WTC11 (cell line): ENCODE measurements around the gene PDE3B. TPM values are rescaled to one million over a fixed set of nuclear protein-coding genes. Genes with fewer than 3 reads are reported as not detected.

Source experiments
- ATAC-seq: fragments of 200-7000 bp; cut with Tn5 transposase; 2 replicates; pipeline ENCODE4 v1.10.0; 2021; ENCODE audit warnings: mild to moderate bottlenecking, moderate library complexity
- CTCF ChIA-PET: fragments of 300-600 bp; sonication (Branson Sonifier 250); formaldehyde crosslinking; loops from one replicate; lab custom pipeline; 2021; ENCODE audit warnings: antibody characterized with exemption; lab: Charles Lee
- POLR2A ChIA-PET: fragments of 350-600 bp; sonication (Branson Sonifier 250); formaldehyde crosslinking; loops from one replicate; lab custom pipeline; 2021; ENCODE audit warnings: antibody characterized with exemption; lab: Charles Lee
- DNase-seq: peaks from one replicate; pipeline ENCODE4 v3.0.0; 2021; ENCODE audit warnings: low spot score
- H3K27ac Mint-ChIP-seq: 2 replicates; pipeline ENCODE4 v1.8.0; 2021; ENCODE audit warnings: mixed read lengths
- H3K27me3 Mint-ChIP-seq: 2 replicates; pipeline ENCODE4 v1.8.0; 2021; ENCODE audit warnings: low read depth, mild to moderate bottlenecking, moderate library complexity, mixed read lengths
- H3K36me3 Mint-ChIP-seq: 2 replicates; pipeline ENCODE4 v1.8.0; 2021; ENCODE audit warnings: mixed read lengths
- H3K4me1 Mint-ChIP-seq: 2 replicates; pipeline ENCODE4 v1.8.0; 2022; ENCODE audit warnings: mixed read lengths
- H3K4me3 Mint-ChIP-seq: 2 replicates; pipeline ENCODE4 v1.8.0; 2021; ENCODE audit warnings: mild to moderate bottlenecking, moderate library complexity, mixed read lengths
- H3K9me3 Mint-ChIP-seq: 2 replicates; pipeline ENCODE4 v1.8.0; 2021; ENCODE audit warnings: mixed read lengths
- ATF3 ChIP-seq: sonication (generic); formaldehyde crosslinking; conservative IDR thresholded peaks from 2 replicates; pipeline ENCODE4 v1.8.1; 2022; ENCODE audit warnings: mild to moderate bottlenecking, missing genetic modification reagents
- ESRRA ChIP-seq: sonication (generic); formaldehyde crosslinking; IDR thresholded peaks from 2 replicates; pipeline ENCODE4 v1.8.1; 2022; ENCODE audit warnings: mild to moderate bottlenecking, missing genetic modification reagents, borderline replicate concordance
- GABPB1 ChIP-seq: sonication (generic); formaldehyde crosslinking; IDR thresholded peaks from 2 replicates; pipeline ENCODE4 v1.8.1; 2023; ENCODE audit warnings: mild to moderate bottlenecking, missing genetic modification reagents
- JUN ChIP-seq: sonication (generic); formaldehyde crosslinking; IDR thresholded peaks from 2 replicates; pipeline ENCODE4 v1.8.0; 2023; ENCODE audit warnings: mild to moderate bottlenecking, missing genetic modification reagents
- NR1H2 ChIP-seq: sonication (generic); formaldehyde crosslinking; IDR thresholded peaks from 2 replicates; pipeline ENCODE4 v1.9.0; 2021; ENCODE audit warnings: mild to moderate bottlenecking, moderate library complexity, missing genetic modification reagents
- PREB ChIP-seq: sonication (generic); formaldehyde crosslinking; IDR thresholded peaks from 2 replicates; pipeline ENCODE4 v1.8.1; 2022; ENCODE audit warnings: mild to moderate bottlenecking, missing genetic modification reagents, moderate library complexity, borderline replicate concordance
- RELA ChIP-seq: sonication (generic); formaldehyde crosslinking; IDR thresholded peaks from 2 replicates; pipeline ENCODE4 v1.8.1; 2022; ENCODE audit warnings: missing genetic modification reagents, mild to moderate bottlenecking, borderline replicate concordance
- RORB ChIP-seq: fragments of 250-450 bp; sonication (Bioruptor Pico); IDR thresholded peaks from 2 replicates; pipeline ENCODE4 v1.9.0; 2021; ENCODE audit warnings: mild to moderate bottlenecking
- SOX15 ChIP-seq: fragments of 250-450 bp; sonication (Bioruptor Pico); IDR thresholded peaks from 2 replicates; pipeline ENCODE4 v1.9.0; 2021; ENCODE audit warnings: mild to moderate bottlenecking
- SP1 ChIP-seq: sonication (generic); formaldehyde crosslinking; conservative IDR thresholded peaks from 2 replicates; pipeline ENCODE4 v1.8.1; 2022; ENCODE audit warnings: missing genetic modification reagents
- TEAD1 ChIP-seq: sonication (generic); formaldehyde crosslinking; IDR thresholded peaks from 2 replicates; pipeline ENCODE4 v1.8.0; 2022; ENCODE audit warnings: mild to moderate bottlenecking, missing genetic modification reagents
- USF1 ChIP-seq: sonication (generic); formaldehyde crosslinking; IDR thresholded peaks from 2 replicates; pipeline ENCODE4 v1.8.0; 2022; ENCODE audit warnings: mild to moderate bottlenecking, missing genetic modification reagents
- ZNF138 ChIP-seq: sonication (generic); formaldehyde crosslinking; conservative IDR thresholded peaks from 2 replicates; pipeline ENCODE4 v1.8.1; 2022; ENCODE audit warnings: mild to moderate bottlenecking, moderate library complexity, missing genetic modification reagents
- ZNF263 ChIP-seq: sonication (generic); formaldehyde crosslinking; IDR thresholded peaks from 2 replicates; pipeline ENCODE4 v1.8.1; 2022; ENCODE audit warnings: low read depth, mild to moderate bottlenecking, moderate library complexity, missing genetic modification reagents
- ZNF317 ChIP-seq: sonication (generic); formaldehyde crosslinking; IDR thresholded peaks from 2 replicates; pipeline ENCODE4 v1.8.1; 2023; ENCODE audit warnings: low read depth, mild to moderate bottlenecking, moderate library complexity, missing genetic modification reagents, borderline replicate concordance
- ZNF396 ChIP-seq: fragments of 250-450 bp; sonication (Bioruptor Pico); IDR thresholded peaks from 2 replicates; pipeline ENCODE4 v1.8.0; 2021; ENCODE audit warnings: mild to moderate bottlenecking, moderate library complexity, borderline replicate concordance
- ZSCAN18 ChIP-seq: fragments of 250-450 bp; sonication (Bioruptor Pico); IDR thresholded peaks from 2 replicates; pipeline ENCODE4 v2.1.2; 2022; ENCODE audit warnings: mild to moderate bottlenecking, moderate library complexity
- total RNA-seq: library from RNA; stranded (reverse); gene quantifications from 3 replicates; pipeline ENCODE4 v1.2.3, GENCODE V29; 2021
- TF ChIP-seq, protein P1 (sequence below): sonication (generic); formaldehyde crosslinking; IDR thresholded peaks from 2 replicates; pipeline ENCODE4 v1.8.0; 2023; ENCODE audit warnings: mild to moderate bottlenecking, missing genetic modification reagents
- TF ChIP-seq, protein P2 (sequence below): sonication (generic); formaldehyde crosslinking; IDR thresholded peaks from 2 replicates; pipeline ENCODE4 v1.8.1; 2023; ENCODE audit warnings: mild to moderate bottlenecking, missing genetic modification reagents
- TF ChIP-seq, protein P3 (sequence below): sonication (generic); formaldehyde crosslinking; IDR thresholded peaks from 2 replicates; pipeline ENCODE4 v1.8.0; 2022; ENCODE audit warnings: mild to moderate bottlenecking, missing genetic modification reagents

The PDE3B gene
- total RNA-seq, 1 experiment from 2014 or later: 9.6 TPM

GRCh38 chr11:14884667-14885273 is 241.2 kb downstream of the PDE3B start:
- no peak for TF ChIP-seq ZSCAN18 (CRISPR knock-in tag)

DNA sequence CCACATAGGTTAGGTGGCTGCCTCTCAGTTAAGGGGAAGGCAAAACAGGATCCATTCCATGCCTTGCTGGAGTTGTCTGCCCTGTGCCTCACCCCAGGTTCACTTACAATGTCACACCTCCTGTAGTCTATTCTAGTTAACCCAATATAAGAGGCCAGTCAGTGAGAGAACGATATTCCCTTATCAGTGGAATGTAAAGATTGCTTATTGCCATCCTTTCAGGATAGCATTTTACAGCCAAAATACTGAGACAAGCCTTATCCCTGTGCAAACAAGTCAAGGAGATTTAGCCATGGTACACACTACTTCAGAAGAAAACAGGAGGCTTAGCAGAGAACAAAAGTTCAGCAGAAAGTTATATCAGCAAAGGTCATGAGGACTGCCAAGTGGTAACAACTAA is 242.9 kb downstream of the PDE3B start:
- DNase-seq: no peak
- no peak for ATAC-seq
- POLR2A ChIA-PET: no interaction called here
- H3K27ac Mint-ChIP-seq: no peak overlapping the region
- TF ChIP-seq, protein P1, sequence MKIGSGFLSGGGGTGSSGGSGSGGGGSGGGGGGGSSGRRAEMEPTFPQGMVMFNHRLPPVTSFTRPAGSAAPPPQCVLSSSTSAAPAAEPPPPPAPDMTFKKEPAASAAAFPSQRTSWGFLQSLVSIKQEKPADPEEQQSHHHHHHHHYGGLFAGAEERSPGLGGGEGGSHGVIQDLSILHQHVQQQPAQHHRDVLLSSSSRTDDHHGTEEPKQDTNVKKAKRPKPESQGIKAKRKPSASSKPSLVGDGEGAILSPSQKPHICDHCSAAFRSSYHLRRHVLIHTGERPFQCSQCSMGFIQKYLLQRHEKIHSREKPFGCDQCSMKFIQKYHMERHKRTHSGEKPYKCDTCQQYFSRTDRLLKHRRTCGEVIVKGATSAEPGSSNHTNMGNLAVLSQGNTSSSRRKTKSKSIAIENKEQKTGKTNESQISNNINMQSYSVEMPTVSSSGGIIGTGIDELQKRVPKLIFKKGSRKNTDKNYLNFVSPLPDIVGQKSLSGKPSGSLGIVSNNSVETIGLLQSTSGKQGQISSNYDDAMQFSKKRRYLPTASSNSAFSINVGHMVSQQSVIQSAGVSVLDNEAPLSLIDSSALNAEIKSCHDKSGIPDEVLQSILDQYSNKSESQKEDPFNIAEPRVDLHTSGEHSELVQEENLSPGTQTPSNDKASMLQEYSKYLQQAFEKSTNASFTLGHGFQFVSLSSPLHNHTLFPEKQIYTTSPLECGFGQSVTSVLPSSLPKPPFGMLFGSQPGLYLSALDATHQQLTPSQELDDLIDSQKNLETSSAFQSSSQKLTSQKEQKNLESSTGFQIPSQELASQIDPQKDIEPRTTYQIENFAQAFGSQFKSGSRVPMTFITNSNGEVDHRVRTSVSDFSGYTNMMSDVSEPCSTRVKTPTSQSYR: no peak
- no peak for TF ChIP-seq ZNF396
- TF ChIP-seq, all 79 proteins: peak for 0
- CTCF ChIA-PET: no interaction called here
- Mint-ChIP-seq H3K9me3 (peaks cover 9% of the 10 kb centered on the region), H3K4me3 (no peak overlapping the region), H3K27me3 (peaks cover 18% of the 10 kb centered on the region), H3K4me1 (peaks cover 11% of the 10 kb centered on the region), H3K36me3 (peaks cover 8% of the 10 kb centered on the region)

More at GRCh38 chr11:14884667-14885273, 241.2 kb downstream of the PDE3B start:
- ATAC-seq (no peak), DNase-seq (no peak)
- Mint-ChIP-seq H3K27ac (no peak overlapping the region), H3K27me3 (peaks cover 2% of the 10 kb centered on the region), H3K36me3 (peaks cover 8% of the 10 kb centered on the region), H3K9me3 (peaks cover 9% of the 10 kb centered on the region), H3K4me3 (no peak overlapping the region), H3K4me1 (peaks cover 2% of the 10 kb centered on the region; the same call in 1 of the 2 replicates)
- CTCF ChIA-PET: no interaction called here
- POLR2A ChIA-PET: no interaction called here

GRCh38 chr11:14891143-14892035 is 247.8 kb downstream of the PDE3B start:
- Mint-ChIP-seq H3K4me3 (peak overlapping the region; percentile 90), H3K27ac (peak overlapping the region; percentile 50), H3K9me3 (peaks cover 11% of the 10 kb centered on the region), H3K27me3 (peaks cover 34% of the 10 kb centered on the region), H3K36me3 (no peaks in the 10 kb centered on the region), H3K4me1 (peaks cover 20% of the 10 kb centered on the region)
- CTCF ChIA-PET: interaction anchor here (0.7 to 6.5 kb wide), 12 partner anchors 15 to 371 kb away, joined by 3 to 141 read pairs (median 8); partner anchors contain the start of gene PSMA1
- ATAC-seq (peak; percentile 57), DNase-seq (peak; percentile 91)
- POLR2A ChIA-PET: interaction anchor here (0.6 to 1.6 kb wide), 6 partner anchors 13 to 247 kb away, joined by 3 to 9 read pairs (median 4); partner anchors contain the start of gene PDE3B
- TF ChIP-seq ESRRA: peak; percentile 99
- peak; percentile 98; the same call in 1 of the 2 replicates for TF ChIP-seq PREB (CRISPR knock-in tag)
- peak; percentile 91 for TF ChIP-seq SP1
- TF ChIP-seq JUN (CRISPR knock-in tag): peak; percentile 99
- TF ChIP-seq RORB (CRISPR knock-in tag): no peak
- TF ChIP-seq, protein P2, sequence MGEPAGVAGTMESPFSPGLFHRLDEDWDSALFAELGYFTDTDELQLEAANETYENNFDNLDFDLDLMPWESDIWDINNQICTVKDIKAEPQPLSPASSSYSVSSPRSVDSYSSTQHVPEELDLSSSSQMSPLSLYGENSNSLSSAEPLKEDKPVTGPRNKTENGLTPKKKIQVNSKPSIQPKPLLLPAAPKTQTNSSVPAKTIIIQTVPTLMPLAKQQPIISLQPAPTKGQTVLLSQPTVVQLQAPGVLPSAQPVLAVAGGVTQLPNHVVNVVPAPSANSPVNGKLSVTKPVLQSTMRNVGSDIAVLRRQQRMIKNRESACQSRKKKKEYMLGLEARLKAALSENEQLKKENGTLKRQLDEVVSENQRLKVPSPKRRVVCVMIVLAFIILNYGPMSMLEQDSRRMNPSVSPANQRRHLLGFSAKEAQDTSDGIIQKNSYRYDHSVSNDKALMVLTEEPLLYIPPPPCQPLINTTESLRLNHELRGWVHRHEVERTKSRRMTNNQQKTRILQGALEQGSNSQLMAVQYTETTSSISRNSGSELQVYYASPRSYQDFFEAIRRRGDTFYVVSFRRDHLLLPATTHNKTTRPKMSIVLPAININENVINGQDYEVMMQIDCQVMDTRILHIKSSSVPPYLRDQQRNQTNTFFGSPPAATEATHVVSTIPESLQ: peak; percentile 91; the same call in 1 of the 2 replicates
- TF ChIP-seq NR1H2 (CRISPR knock-in tag): peak; percentile 97
- TF ChIP-seq SOX15 (CRISPR knock-in tag): no peak
- peak; percentile 87 for TF ChIP-seq ZNF317 (CRISPR knock-in tag)
- TF ChIP-seq, protein P3, sequence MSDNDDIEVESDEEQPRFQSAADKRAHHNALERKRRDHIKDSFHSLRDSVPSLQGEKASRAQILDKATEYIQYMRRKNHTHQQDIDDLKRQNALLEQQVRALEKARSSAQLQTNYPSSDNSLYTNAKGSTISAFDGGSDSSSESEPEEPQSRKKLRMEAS (CRISPR knock-in tag): peak; percentile 100
- TF ChIP-seq ZNF138: peak; percentile 98
- TF ChIP-seq USF1 (CRISPR knock-in tag): peak; percentile 91
- no peak for TF ChIP-seq GABPB1 (CRISPR knock-in tag)
- peak; percentile 83 for TF ChIP-seq ZNF263 (CRISPR knock-in tag)
- peak; percentile 99 for TF ChIP-seq RELA (CRISPR knock-in tag)
- TF ChIP-seq TEAD1 (CRISPR knock-in tag): peak; percentile 100
- TF ChIP-seq ATF3 (CRISPR knock-in tag): peak; percentile 97
